ENCODE results near the gene TRPM3.

DNA sequence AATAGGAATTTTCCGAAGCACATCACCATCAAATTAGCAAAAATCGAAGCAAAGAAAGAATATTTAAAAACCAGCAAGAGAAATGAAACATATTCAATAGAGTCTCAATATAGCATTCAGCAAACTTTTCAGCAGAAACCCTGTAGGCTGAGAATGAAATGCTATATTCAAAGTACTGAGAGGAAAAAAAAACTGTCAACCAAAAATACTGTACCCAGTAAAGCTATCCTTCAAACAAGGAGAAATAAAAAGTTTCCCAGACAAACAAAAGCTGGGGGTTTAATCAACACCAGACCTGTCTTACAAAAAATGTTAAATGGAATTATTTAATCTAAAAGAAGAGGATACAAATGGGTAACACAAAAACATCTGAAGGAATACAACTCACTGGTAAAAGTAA lies 116.0 kb downstream of the TRPM3 start:
- TF ChIP-seq, protein P1, sequence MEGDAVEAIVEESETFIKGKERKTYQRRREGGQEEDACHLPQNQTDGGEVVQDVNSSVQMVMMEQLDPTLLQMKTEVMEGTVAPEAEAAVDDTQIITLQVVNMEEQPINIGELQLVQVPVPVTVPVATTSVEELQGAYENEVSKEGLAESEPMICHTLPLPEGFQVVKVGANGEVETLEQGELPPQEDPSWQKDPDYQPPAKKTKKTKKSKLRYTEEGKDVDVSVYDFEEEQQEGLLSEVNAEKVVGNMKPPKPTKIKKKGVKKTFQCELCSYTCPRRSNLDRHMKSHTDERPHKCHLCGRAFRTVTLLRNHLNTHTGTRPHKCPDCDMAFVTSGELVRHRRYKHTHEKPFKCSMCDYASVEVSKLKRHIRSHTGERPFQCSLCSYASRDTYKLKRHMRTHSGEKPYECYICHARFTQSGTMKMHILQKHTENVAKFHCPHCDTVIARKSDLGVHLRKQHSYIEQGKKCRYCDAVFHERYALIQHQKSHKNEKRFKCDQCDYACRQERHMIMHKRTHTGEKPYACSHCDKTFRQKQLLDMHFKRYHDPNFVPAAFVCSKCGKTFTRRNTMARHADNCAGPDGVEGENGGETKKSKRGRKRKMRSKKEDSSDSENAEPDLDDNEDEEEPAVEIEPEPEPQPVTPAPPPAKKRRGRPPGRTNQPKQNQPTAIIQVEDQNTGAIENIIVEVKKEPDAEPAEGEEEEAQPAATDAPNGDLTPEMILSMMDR (IDR thresholded peaks at IDR 0.05) = no peak
- no peak for TF ChIP-seq POLR2A (IDR thresholded peaks at IDR 0.05)

Data from adrenal gland (tissue), 5 donors.